T-helper 1 cell (primary cell): ENCODE data around the gene CCDC175.

Experiments used
- DNase-seq, 5 donors: peaks; one replicate each; pipeline ENCODE4 v3.0.0-alpha.2; 2012 to 2020
- total RNA-seq, 4 donors: gene quantifications; one replicate each; lab custom pipeline; 2026; lab: John Stamatoyannopoulos, UW

Gene CCDC175
- total RNA-seq = 0 reads per million in 4 donors

- peak; percentile 67 to 81 (median 76) for DNase-seq
Observed at GRCh38 chr14:59576332-59577294, at the start of gene CCDC175. TSS of gene CCDC175 (minus strand) at chr14:59576812. CDS start at chr14:59576775, 37 bp downstream.

GRCh38 chr14:59622631-59623030 lies 46.0 kb upstream of the CCDC175 start:
- DNase-seq = no peak

DNA sequence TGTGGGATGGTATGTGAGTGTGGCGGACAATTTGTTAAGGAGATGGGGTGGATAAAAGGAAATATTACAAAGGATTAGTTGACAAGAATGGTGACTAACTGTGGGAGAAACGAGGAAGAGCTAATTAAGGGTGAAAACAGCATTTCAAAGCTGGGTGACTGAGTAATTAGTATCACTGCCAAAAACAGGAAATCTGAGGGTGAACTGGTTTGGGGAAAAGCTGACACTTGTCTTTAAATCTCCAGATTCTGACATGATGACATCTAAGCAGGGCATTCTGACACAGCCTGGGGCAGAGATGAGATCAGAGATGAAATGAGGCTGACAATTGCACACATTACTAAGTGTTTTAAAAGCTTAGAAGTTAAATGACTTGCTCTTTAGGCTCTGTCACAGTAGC lies 42.4 kb upstream of the CCDC175 start:
- DNase-seq = no peak

GRCh38 chr14:59601056-59601455 lies 24.4 kb upstream of the CCDC175 start:
- no peak for DNase-seq

- DNase-seq = no peak
Observed at GRCh38 chr14:59600211-59600945, 23.8 kb upstream of the CCDC175 start.

DNA sequence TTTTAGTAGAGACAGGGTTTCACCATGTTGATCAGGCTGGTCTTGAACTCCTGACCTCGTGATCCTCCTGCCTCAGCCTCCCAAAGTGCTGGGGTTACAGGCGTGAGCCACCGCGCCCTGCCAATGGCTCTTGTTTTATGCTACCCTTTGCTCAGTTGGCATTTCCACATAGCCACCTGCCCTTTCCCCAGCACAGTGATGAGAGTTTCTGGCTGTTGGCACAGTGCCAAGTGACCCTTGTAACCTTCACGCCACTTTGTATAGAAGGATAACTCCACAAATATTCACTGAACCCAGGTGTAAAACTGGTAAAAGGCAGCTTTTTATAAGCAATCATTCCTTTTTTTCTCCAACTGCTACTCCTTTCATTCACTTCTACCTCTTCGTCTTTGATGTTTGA lies 18.5 kb upstream of the CCDC175 start:
- no peak for DNase-seq

- no peak for DNase-seq
Observed at GRCh38 chr14:59591641-59592370, 15.2 kb upstream of the CCDC175 start.

GRCh38 chr14:59588101-59588500 lies 11.5 kb upstream of the CCDC175 start:
- no peak for DNase-seq

DNA sequence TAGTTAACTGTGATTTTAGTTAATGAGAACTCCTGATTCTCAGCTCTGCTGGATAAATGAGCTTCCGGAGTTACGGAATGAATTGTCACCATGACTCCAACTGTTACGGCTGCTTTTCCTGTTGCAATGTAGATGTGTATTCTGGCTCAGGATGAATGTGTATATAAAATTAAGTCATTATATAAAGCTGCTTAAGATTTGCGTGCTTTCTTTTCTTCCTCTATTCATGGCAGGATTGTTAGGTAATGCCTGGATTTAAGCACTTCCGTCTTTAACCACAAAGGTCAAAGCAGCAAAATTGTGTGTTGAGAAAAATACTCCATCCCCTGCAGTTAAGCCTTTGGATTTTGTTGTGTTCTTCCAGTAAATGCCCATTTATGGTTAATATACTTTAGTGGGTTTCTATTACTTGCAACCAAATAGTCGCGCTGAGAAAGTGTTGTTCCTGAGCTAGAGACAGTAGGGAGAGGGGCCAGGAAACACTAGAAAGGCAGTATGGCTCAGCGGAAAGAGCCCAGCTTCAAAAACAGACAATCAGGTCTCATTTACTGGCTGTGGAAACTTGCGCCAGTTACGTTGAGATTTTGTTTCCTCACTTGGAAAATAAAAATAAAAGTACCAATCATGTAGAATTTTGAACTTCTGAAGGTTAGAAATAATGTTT lies 9.4 kb upstream of the CCDC175 start:
- no peak for DNase-seq

DNA sequence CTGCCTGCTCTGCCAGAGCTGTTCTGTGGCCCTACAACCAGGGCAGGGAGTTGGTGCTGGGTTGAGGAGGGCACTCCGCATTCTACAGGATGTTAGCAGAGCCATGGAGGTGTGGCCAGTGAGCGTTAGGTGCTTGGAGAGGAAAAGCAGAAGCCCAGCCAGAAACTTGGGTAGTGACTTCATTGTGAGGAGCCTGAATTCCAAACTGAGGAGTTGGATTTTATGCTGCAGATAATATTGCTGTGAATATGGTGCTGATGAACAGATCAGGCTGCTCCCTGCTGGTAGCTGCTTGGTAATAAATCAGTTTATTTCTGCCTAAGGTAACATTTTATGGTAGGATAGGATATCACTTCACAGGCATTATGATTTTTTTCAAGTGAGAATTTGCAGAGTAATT lies 7.1 kb upstream of the CCDC175 start:
- DNase-seq = no peak

DNA sequence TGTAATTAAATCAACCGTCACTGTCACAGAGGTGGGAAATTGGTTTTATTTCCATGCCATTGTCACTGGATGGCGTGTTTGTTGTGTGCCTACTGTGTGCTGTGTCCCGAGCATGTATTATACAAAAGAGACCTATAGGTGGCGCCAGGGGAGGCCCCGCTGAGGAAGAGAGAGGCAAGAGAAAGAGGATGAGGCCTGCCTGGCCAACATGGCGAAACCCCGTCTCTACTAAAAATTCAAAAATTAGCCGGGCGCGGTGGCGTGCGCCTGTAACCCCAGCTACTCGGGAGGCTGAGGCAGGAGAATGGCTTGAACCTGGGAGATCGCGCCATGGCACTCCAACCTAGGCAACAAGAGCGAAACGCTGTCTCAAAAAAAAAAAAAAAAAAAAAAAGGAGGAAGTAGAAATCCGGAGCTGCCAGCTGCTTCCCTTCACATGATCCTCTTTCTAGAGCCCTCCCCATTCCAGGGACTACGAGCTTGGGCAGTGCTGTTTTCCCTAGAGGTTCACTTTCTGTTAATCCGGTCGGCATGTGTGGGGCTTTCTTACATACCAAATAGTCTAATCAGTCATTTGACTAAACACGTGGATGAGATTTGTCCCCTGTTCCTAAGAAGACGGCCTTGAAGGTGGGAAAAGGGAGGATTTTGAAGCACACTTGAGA lies 6.4 kb upstream of the CCDC175 start:
- DNase-seq = no peak

- no peak for DNase-seq
Observed at GRCh38 chr14:59582161-59582560, 5.5 kb upstream of the CCDC175 start.

- DNase-seq = no peak
Observed at GRCh38 chr14:59580911-59581310, 4.3 kb upstream of the CCDC175 start.

DNA sequence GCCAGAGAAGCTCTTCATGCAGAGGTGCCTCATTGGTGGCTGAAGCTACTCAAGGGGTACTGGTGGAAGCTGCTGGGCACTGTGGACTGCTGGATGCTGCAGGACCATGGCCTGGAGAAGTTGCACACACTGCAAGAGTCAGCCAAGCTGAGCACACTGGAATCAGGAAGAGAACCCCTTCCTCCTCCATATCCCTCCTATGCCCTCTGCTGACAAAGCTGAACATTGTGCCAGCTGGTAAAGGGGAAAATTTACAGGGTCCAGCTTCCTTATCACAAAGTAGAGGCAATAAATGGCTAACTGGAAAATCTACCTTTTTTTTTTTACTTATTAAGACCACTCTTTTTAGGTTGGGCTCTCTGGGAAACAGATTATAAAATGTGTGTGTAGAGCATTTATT lies 6.5 kb downstream of the CCDC175 start:
- no peak for DNase-seq

DNA sequence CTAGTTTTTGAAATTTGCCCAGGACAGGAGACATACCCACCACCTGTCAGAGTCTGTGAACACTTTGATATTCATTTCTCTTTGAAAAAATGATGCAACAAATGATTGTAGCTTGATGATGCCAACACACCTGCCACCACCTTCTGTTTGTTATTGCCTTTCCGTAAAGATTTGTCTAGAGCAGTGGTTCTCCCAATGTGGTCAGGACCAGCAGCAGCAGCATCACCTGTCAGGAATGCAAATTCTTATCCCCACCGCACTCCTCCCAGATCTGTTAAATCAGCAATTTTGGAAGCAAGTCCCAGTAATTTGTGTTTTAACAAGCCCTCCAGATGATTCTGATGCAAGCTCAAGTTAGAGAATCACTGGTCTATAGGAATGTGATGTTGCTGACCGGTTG lies 9.9 kb downstream of the CCDC175 start:
- no peak for DNase-seq

DNA sequence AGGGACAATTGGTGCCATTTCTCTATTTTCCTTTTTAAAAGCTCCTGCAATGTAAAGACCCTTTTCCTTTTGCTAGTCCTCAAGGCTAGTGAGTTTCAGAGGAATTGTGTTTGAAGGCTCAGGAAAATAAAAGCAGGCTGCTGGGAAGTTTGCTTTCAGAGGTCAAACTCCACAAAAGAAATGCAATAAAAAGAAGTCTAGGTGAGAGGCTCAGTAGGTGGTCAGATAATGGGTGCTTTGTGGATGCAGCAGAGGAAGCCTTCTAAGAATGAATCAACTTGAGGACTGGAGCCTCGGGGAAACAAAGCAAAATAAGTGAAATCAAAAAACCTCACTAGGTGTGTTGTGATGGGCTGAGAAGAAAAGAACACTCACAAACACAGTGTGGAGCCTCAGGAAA lies 10.3 kb downstream of the CCDC175 start:
- DNase-seq = no peak

DNA sequence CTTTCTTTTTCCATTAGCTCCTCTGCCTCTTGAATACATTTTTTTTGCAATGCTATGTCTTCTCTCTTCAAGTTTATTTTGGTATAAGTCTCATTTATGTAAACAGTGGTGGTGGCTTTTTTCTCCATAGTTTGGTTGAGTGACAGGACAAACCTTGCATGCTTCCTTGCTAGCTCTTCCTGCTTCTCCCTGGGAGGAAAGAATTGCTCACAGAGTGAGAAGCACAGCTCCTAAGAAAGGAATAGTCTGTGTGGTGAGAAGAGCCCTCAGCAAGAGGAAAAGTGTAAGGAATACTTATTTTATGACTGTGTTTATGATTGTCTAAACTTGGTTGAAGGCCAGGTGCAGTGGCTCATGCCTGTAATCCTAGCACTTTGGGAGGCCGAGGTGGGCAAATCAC lies 11.5 kb downstream of the CCDC175 start:
- no peak for DNase-seq

DNA sequence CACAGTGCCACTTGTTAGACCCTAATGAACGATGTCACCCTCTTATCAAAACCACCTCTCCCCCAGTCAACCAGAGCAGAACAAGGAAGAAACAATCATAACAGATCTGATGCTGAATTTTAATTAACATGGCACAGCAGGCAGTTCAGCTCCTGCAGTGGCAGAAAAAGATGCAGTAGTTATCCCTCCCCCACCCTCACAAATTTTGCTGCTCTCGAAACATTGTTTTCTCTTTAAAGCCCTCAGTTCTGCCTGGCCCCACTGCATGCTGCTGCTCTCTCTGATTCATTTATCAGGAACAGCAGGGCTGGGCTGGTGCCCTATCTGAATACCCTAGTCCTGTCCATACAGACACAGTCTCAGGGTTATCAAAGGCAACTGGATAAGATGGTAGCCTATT lies 12.2 kb downstream of the CCDC175 start:
- DNase-seq = no peak

- DNase-seq = no peak
Observed at GRCh38 chr14:59547310-59547709, 29.3 kb downstream of the CCDC175 start.

- no peak for DNase-seq
Observed at GRCh38 chr14:59543873-59544272, 32.7 kb downstream of the CCDC175 start.

GRCh38 chr14:59541731-59542130 lies 34.9 kb downstream of the CCDC175 start:
- no peak for DNase-seq

GRCh38 chr14:59540852-59541251 lies 35.8 kb downstream of the CCDC175 start:
- no peak for DNase-seq
